NCI-H345 treated with DMSO at 0.1 percent for 48 hours (cell line): ENCODE measurements around the gene PRKAR1A.
"Not testable (repeated sequence)": the region's sequence is repeated elsewhere in the genome, so short reads cannot be mapped to it uniquely, and the experiment has no call there.

Experiments
- DNase-seq: peaks from one replicate; lab custom pipeline; 2025; ENCODE audit not compliant: unreplicated experiment; lab: John Stamatoyannopoulos, UW

Gene PRKAR1A

DNA sequence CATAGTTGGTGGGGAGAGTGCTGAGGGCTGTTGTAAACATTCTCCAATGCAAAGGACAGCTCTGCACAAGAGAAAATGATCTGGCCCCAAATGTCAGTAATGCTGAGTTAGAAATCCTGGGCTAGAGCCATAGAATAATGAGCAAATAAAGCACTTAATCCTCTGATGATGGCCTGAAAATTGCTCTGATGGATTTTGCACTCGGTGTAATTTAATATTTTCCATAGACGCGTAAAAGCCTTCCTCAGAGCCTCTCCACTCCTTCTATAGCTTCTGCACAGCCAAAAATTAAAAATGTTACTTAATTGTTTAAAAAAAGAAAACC, 65.2 kb downstream of the PRKAR1A start:
- DNase-seq: no peak

GRCh38 chr17:68578236-68578635, 66.0 kb downstream of the PRKAR1A start:
- DNase-seq: no peak

DNA sequence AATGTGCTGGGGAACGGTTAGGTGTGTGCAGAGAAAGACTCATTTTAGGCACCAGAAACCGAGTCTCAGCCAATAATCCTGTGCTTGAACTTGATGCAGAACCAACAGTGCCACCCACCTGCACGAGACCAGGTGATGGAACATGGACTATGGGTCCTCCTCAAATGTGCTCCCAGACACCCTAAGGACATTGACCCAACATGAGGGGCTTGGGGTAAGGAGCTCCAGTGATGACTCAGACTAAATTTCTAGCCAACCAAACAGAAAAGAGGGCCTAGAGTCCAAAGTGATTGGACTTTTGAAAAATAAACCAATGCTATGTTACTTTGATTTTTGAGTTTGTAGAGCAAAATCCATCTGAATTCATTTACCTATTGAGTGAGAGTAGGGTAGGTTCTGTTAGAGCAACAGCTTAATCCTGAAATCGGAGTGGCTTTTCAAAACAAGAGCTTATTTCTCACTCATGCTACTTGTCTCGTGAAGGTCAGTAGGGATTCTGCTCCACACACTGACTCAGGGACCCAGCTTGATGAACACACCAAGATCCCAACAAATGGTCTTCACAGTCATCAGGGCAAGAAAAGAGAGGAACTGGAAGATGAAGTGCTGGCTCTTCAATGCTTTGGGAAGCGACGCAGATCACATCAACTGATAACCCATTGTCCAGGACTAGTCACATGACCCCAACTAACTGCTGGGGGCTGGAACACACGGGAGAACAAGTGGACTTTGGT, 67.1 kb downstream of the PRKAR1A start:
- DNase-seq: no peak

GRCh38 chr17:68580236-68580770, 68.1 kb downstream of the PRKAR1A start:
- DNase-seq: no peak

- DNase-seq: no peak
Observed at GRCh38 chr17:68581863-68582645, 69.8 kb downstream of the PRKAR1A start.

GRCh38 chr17:68582867-68583266, 70.6 kb downstream of the PRKAR1A start:
- DNase-seq: not testable (repeated sequence)

DNA sequence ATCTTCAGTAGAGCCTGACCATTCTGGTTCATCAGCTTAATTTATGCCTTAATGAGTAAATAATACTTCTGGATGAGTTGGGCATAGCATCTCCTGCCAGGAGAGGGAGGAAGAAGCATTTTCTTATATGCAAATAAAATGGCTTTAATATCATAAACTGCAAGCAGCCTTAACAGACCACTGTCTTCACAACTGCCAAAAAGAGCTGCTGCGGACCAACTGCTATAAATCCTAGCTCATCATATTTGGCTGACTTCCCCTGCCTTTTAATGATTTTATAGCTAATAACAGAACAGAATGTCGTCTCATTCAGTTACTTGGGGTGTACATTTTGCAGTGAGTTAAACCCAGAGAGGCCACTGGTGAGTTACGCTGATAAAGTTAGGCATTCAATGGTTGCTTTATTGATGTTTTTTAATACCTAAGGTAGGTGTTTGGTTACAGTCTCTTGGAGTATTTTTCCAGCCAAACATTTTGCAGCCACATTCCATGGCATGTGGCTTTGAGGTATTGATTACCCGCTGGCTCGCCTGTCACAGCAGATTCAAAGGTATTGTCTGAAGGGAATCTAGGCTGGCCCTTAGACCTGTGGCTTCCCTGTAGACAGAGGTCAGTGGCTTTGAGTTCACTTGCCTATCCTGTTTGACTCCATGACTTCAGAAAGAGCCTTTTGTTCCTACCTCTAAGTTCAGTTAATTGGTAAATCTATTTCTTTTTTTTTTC, 72.5 kb downstream of the PRKAR1A start:
- DNase-seq: no peak

DNA sequence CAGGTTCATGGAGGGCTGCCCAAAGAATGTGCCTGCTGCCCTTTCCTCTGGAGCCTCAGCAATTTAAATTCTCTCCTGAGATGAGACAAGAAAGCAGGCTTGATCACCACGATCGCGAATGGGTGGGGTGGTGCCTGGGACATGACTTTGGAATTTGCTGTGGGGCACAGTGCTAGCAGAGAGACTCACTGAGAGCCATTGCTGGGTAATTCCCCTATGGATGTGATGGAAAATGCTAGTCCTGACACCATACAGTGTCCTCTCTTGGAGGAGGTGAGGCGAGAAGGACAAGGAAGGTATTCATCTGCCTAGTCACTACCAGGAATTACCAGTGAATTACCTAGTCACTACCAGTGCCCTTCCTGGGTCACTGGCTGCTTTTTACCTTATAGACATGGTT, 73.4 kb downstream of the PRKAR1A start:
- DNase-seq: no peak

GRCh38 chr17:68587026-68587425, 74.8 kb downstream of the PRKAR1A start:
- DNase-seq: no peak

DNA sequence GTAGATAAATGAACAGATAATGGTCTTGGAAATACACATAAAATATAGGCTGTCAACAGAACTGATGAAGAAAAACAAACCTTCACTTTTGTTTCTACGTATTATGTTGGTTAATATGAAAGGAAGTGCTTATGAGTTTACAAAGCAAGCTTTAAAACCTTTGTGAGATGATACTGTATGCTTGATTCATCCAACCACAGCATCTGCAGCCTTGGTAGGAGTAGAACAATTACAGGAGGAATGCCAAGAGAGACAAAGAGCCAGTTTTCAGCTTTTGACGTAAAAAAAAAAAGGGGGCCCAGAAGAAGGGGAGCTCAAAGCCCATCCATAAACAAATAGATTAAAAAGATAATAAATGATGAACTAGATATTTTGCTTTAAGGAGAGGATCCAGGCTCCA, 75.6 kb downstream of the PRKAR1A start:
- DNase-seq: no peak

DNA sequence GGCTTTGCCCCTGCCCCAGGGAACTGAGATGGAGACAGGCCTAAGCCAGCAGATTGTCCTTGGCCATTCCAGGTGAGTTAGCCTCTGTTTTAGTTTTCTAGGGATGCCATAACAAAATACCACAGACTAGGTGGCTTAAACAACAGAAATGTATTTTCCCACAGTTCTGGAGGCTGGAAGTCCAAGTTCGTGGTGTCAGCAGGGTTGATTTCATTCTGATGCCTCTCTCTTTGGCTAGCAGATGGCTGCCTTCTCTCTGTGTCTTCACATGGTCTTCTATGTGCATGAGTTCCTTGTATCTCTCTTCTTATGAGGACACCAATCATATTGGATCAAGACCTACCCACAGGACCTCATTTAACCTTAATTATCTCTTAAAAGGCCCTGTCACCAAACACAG, 76.1 kb downstream of the PRKAR1A start:
- DNase-seq: no peak

- no peak for DNase-seq
Observed at GRCh38 chr17:68589086-68589485, 76.9 kb downstream of the PRKAR1A start.

DNA sequence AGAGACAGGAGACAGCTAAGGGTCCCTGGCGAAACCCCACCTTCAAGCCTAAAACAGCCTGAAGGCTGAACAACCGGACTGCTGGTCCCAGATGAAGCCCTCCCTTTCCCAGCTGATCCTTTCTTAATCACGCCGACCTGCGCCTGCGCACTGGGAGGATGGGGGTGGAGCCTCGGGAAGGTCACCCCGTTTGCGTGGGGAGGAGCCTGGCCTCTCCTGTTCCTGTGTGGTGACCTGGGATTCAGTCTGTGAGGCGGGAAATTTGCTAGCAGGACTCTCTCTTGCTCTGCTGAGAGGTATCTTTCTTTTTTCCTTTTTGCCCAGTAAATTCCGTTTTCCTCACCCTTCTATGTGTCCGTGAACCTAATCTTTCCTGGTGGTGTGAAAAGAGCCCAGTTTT, 79.4 kb downstream of the PRKAR1A start:
- DNase-seq: no peak

- DNase-seq: no peak
Observed at GRCh38 chr17:68592009-68592408, 79.8 kb downstream of the PRKAR1A start.

DNA sequence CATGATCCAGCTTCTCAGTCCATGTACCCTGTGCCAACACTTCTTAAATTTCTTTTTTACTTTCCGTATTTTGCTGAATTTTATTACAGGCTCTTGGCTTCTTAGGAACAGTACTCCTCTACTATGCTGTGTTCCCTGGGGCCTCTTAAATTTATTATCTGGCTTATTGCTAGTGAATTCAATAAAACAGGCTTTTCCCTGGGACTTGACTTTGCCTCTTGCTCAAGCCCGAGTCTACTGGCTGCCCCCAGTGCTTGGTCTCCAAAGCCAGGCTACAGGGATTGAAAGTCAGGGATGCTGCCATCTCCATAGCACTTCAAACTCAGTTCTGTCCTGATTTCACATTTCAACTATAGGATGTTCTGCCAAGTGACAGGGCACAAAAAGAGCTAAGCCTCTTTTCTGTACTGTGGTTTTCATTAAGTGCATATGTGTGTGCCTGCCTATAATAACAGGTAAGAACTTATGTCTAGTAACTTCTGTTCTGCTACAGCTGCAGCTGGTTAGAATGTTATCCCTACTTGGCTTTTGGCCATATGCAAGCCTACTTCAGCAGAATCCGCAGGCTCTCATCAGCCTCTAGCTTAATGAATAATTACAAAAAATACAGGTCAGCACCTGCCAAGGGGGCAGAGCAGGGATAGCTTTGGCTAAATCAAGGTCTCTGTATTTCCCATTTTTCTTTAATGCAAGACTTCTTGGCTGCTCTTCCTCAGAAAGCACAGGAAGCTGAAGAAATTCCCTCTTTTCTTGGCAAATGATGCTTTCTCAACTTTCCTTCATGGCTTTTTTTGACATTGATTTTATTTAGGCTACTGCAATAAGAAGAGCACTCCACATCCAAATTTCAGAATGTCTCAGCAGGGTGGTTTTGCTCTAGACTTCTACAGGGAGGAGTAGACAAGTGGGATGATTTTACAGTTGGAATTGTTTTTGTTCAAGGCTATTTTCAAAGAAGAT, 80.7 kb downstream of the PRKAR1A start:
- DNase-seq: peak; percentile 77

DNA sequence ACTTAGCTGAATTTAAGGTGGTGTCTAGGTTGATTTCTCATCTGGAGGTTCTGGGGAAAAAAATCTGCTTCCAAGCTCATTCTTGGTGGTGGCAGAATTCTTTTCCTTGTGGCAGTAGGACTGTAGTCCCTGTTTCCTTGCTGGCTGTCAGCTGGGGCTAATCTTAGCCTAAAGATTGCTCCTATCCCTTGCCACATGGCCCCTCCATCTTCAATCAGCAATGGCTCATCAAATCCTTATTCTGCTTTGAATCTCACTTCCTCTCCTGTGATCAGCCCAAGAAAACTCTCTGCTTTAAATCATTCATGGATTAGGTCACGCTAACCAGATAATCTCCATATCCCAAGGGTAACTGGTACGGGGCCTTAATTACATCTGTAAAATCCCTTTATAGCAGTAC, 82.3 kb downstream of the PRKAR1A start:
- no peak for DNase-seq

- DNase-seq: no peak
Observed at GRCh38 chr17:68595496-68595895, 83.3 kb downstream of the PRKAR1A start.

GRCh38 chr17:68595986-68596385, 83.8 kb downstream of the PRKAR1A start:
- no peak for DNase-seq

- no peak for DNase-seq
Observed at GRCh38 chr17:68596411-68596945, 84.2 kb downstream of the PRKAR1A start.

- DNase-seq: no peak
Observed at GRCh38 chr17:68598074-68598473, 85.8 kb downstream of the PRKAR1A start.
